Testis (tissue), 2 donors: ENCODE measurements around the gene C22orf39.

ENCODE experiments used
- CTCF ChIP-seq, 3 experiments: fragments of 450-650 bp in 2 of 3; fragments of 200-600 bp in 1 of 3; sonication (generic) in 1 of 3; IDR thresholded peaks; one replicate each; pipeline ENCODE4 v1.5.1; 2016 to 2019; ENCODE audit warnings: antibody characterized with exemption in 3 of 3, mild to moderate bottlenecking in 2 of 3, moderate library complexity in 1 of 3
- POLR2A ChIP-seq: fragments of 450-650 bp; IDR thresholded peaks from one replicate; pipeline ENCODE4 v1.6.1; 2017; ENCODE audit warnings: antibody characterized with exemption, mild to moderate bottlenecking, moderate library complexity

GRCh38 chr22:19429950-19430889, 17.3 kb downstream of the C22orf39 start:
- TF ChIP-seq CTCF (IDR thresholded peaks at IDR 0.05) (no peak), POLR2A (no peak)
